AG09319 (cell line): ENCODE data around the gene TRAPPC13.

ENCODE experiments used
- DNase-seq: peaks from one replicate; pipeline ENCODE4 v3.0.0-alpha.2; 2010; ENCODE audit warnings: low read depth; ENCODE audit errors: extremely low read depth
- TF ChIP-seq, protein P1 (sequence below): IDR thresholded peaks from 2 replicates; pipeline ENCODE4 v1.5.1; 2011; ENCODE audit warnings: low read depth, mild to moderate bottlenecking, inconsistent platforms, low read length, moderate library complexity

The TRAPPC13 gene

DNA sequence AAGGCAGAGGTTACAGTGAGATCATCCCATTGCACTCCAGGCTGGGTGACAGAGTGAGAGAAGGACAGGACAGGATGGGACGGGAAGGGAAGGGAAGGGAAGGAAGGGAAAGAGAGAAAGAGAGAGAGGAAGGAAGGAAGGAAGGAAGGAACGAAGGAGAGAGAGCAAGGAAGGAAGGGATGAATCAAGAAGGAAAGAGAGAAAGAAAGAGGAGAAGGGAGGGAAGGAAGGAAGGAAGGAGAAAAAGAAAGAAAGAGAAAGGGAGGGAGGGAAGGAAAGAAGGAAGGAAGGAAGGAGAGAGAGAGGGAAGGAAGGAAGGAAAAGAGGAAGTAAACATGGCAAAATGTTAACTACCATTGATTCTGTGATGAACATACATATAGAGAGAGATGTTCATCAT lies 68.3 kb downstream of the TRAPPC13 start:
- DNase-seq = no peak
- TF ChIP-seq, protein P1, sequence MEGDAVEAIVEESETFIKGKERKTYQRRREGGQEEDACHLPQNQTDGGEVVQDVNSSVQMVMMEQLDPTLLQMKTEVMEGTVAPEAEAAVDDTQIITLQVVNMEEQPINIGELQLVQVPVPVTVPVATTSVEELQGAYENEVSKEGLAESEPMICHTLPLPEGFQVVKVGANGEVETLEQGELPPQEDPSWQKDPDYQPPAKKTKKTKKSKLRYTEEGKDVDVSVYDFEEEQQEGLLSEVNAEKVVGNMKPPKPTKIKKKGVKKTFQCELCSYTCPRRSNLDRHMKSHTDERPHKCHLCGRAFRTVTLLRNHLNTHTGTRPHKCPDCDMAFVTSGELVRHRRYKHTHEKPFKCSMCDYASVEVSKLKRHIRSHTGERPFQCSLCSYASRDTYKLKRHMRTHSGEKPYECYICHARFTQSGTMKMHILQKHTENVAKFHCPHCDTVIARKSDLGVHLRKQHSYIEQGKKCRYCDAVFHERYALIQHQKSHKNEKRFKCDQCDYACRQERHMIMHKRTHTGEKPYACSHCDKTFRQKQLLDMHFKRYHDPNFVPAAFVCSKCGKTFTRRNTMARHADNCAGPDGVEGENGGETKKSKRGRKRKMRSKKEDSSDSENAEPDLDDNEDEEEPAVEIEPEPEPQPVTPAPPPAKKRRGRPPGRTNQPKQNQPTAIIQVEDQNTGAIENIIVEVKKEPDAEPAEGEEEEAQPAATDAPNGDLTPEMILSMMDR = no peak

DNA sequence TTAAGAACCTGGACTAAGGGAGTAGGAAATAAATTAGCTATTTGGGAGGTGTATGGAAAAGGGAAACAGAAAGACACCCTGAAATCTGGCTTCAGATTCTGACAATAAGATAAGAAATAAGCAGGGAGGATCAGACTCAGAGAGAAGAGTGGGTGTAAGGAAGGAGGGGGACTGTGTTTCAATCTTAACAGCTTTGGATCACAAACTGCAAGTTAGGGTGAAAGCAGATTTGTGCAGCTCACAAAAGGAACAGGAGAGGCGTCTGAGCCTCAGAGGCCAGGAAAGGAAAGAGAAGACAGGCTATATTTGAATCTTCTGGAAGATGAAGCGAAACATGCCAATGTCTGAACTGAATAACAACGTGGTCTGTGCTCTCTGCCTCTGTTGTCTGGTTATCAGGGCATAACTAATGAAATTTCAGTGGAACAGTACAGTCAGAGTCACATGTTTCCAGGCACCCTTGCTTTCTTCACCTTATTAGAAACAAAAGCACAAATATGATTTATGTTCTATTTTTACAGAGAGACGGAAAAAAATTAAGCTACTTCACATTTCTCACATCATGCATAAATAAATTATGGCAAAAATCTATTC lies 70.4 kb downstream of the TRAPPC13 start:
- TF ChIP-seq, protein P1 = no peak

DNA sequence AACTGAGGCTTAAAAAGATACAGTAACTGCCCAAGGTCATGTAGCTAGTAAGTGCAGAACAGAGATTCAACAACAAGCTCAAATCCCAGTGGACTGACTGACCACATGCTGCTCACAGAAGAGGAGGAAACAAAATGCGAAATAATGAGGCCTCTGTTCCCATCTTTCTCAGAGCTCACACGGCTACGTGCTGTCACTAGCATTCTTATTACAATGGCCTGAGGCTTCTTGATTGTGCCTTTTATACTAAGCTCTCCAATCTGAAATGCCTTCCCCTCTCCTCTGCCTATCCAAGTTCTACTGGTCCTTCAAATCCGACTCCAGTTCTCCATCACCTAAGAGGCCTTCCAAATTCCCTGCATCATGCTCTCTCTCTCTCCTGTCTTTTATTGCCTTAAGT lies 71.1 kb downstream of the TRAPPC13 start:
- DNase-seq = no peak
- TF ChIP-seq, protein P1 = no peak

More for the DNA sequence above, 70.4 kb downstream of the TRAPPC13 start:
- no peak for DNase-seq

DNA sequence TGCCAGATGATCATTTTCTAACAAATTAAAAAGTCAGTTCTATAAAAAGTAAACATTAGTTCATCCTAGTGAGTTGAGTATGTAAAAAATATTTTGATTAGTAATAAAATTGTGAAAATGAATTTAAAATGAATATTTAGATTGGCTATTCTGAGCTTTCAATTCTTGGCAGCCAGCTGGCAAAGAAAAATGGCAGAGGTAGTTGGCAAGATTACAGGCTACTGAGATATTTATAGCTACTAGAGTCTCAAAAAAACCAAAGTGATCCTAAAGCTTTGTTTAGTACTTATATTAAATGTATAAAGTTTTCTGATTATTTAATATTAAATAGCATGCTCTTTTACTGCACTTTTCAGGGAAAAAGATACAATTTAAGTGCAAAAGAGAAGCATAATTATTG lies 72.1 kb downstream of the TRAPPC13 start:
- no peak for DNase-seq
- TF ChIP-seq, protein P1 = no peak

DNA sequence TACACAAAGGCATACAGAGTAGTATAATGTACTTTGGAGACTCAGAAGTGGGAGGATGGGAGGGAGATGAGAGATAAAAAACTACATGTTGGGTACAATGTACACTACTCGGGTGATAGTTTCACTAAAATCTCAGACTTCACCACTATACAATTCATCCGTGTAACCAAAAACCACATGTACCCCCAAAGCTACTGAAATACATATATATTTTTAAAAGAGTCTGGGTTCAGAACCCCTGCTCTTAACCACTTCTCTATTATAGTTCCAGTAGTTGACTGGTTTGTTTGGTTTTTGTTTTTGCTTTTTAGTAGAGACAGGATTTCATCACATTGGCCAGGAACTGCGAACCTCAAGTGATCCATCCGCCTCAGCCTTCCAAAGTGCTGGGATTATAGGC lies 74.5 kb downstream of the TRAPPC13 start:
- TF ChIP-seq, protein P1 = no peak

DNA sequence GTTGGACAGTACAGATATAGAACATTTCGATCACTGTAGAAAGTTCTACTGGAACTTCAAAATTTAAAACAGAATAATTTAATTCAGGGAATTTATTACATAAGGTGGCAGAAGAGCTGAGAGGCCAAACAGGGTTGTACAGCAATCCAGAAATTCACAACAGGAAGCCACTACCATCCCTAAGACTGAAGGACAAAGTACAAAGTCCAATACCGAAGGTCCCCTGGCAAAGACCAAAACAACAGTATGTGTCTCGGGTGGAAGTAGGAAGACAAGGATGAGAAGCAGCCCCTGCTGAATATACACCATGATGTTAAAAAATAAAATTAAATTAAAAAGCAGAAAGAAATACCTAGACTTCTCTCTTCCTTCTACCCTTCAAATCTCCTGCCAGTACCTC lies 77.2 kb downstream of the TRAPPC13 start:
- no peak for DNase-seq
- TF ChIP-seq, protein P1 = no peak

More for the DNA sequence above, 74.5 kb downstream of the TRAPPC13 start:
- no peak for DNase-seq

DNA sequence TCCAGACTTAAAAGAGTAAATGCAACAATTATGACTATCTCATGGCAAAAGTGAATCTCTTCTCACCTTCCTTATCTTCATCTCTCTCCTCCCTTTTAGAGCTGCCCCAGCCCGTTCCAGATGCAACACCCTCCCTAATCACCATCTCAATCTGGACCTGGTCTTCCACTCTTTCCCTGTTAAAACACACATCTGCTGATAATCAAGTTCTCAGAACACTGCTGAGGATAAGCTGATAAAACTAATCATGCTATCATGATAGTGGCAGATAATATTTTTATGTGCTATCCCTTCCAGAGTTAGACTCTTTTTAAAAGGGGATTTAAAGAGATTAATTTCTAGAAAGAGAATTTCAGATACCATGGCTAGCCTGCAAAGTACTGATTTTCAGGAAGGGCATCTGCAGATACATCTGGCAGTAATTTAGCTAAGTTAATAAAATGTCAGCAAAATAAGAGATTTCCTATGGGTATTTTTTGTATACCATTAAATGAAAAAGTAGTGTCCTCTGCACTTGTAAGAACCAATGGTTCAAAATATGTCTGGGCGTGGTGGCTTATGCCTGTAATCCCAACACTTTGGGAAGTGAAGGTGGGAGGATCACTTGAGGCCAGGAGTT lies 79.9 kb downstream of the TRAPPC13 start:
- TF ChIP-seq, protein P1 = no peak
- DNase-seq = no peak
